HG02852 (cell line): ENCODE data around the gene RSPH9.
"Not testable (repeated sequence)": the region's sequence is repeated elsewhere in the genome, so short reads cannot be mapped to it uniquely, and the experiment has no call there.

Experiments used
- ATAC-seq: cut with Tn5 transposase; IDR thresholded peaks from one replicate; pipeline ENCODE4 v1.9.1; 2021; ENCODE audit warnings: mild to moderate bottlenecking, moderate library complexity; ENCODE audit not compliant: unreplicated experiment

RSPH9 gene

DNA sequence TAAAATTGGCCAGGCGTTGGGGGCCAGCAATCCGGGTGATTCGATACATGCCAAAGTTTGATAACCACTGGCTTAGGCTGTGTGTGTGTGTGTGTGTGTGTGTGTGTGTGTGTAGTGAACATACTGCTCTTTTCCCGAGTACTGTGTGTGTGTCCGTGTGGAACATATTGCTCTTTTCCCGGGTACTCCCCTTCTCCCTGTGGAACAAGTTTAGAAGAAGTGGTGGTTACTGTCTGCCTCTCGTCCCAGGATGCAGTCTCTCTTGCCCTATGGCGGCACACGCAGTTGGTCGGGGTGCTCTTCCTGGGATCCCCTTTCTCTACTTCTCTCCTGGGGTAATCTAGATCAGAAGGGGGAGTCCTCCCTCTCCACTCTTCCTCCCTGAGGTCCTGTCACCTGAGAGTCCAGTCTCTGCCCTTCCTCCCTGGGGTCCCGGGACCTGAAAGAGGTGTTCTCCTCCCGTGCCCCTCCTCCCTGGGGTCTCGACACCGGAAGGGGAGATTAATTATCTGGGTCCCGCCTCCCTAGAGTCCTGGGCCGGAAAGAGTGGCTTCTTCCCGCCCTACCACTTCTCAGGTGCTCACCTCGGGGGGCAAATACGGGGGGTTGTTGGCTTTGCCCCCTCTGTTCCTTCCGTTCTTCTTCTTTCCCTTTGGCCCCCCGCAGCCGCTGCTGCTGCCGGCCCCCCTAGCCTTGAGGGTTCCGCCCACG lies 16.3 kb upstream of the RSPH9 start:
- ATAC-seq: peak; percentile 20

GRCh38 chr6:43629104-43629504 lies 15.7 kb upstream of the RSPH9 start, which contains the start of gene GTPBP2:
TSS of gene GTPBP2 (minus strand) at chr6:43629264. CDS start at chr6:43629162, 102 bp downstream.
- peak; percentile 84 for ATAC-seq

DNA sequence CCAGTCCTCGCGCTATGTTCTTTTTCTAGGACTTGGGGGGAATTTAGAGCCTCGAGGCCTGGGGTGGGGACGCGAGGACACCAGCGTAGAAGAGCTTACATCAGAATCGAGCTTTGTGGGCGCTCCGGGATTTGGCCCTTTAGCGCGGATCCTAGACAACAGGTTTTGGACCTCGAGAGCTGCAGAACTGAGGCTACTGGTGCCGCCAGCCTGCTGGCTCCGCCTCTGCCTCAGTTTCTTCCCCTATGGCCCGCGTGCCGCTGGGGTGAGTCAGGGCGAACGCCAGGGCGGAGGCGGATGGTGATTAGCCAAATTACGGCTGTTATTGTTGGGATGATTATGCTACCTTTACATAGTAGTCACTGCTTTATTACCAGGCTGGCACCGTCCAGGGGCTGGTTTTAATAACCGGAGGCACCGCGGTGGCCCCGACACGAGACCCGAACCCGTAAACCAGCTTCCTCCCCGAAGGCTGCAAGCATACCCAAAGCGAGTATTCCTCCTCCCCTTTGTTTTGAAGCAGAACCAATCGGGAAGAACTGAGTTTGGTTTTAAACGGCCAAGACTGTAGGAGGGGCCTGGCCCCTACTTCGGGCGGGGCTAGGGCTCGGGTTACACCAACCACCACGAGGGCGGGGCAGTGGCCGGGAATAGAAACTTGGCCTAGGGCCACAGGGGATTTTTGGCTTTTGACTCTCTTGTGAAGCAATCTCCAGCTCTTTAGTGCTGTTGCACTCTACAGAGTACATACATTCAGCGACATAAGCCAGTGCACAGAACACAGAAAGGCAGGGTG lies 15.1 kb upstream of the RSPH9 start:
- peak; percentile 63 for ATAC-seq

GRCh38 chr6:43630980-43631619 lies 13.7 kb upstream of the RSPH9 start:
- no peak for ATAC-seq

DNA sequence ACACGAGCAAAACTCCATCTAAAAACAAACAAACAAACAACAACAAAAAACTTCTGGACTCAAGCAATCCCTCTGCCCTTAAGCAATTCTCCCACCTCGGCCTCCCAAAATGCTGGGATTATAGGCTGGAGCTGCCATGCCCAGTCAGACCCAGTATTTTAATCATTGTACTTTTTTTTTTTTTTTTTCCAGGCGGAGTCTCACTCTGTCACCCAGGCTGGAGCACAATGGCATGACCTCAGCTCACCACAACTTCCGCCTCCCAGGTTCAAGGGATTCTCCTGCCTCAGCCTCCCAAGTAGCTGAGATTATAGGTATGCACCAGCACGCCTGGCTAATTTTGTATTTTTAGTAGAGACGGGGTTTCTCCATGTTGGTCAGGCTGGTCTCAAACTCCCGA lies 11.8 kb upstream of the RSPH9 start:
- not testable (repeated sequence) for ATAC-seq

GRCh38 chr6:43634702-43635303 lies 10.0 kb upstream of the RSPH9 start:
- ATAC-seq: no peak

- peak; percentile 91 for ATAC-seq
Observed at GRCh38 chr6:43635387-43636307, 9.2 kb upstream of the RSPH9 start, which contains the start of gene MAD2L1BP. TSS of gene MAD2L1BP (plus strand) at chr6:43635840. CDS start at chr6:43635876, 36 bp downstream.

DNA sequence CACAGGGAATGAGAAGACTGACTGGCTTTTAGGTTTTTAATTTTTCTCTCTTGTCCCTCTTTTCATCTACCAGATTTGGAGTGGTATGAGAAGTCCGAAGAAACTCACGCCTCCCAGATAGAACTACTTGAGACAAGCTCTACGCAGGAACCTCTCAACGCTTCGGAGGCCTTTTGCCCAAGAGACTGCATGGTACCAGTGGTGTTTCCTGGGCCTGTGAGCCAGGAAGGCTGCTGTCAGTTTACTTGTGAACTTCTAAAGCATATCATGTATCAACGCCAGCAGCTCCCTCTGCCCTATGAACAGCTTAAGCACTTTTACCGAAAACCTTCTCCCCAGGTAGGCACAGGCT lies 8.6 kb upstream of the RSPH9 start:
- no peak for ATAC-seq

DNA sequence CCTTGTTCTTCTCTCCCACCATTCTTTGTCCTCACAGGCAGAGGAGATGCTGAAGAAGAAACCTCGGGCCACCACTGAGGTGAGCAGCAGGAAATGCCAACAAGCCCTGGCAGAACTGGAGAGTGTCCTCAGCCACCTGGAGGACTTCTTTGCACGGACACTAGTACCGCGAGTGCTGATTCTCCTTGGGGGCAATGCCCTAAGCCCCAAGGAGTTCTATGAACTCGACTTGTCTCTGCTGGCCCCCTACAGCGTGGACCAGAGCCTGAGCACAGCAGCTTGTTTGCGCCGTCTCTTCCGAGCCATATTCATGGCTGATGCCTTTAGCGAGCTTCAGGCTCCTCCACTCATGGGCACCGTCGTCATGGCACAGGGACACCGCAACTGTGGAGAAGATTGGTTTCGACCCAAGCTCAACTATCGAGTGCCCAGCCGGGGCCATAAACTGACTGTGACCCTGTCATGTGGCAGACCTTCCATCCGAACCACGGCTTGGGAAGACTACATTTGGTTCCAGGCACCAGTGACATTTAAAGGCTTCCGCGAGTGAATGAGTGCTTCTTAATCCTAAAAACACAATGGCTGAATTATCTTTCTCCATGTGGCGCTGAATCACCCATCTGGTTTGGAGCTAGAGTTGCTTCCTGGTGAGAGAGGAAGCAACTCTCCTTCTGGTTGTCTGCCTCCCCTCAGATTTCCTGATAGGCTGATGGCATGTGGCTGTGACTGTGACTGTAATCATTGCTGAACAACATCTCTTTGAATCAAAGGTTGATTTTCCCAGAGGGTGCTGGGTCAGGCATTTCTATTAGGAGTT lies 4.6 kb upstream of the RSPH9 start:
- no peak for ATAC-seq

DNA sequence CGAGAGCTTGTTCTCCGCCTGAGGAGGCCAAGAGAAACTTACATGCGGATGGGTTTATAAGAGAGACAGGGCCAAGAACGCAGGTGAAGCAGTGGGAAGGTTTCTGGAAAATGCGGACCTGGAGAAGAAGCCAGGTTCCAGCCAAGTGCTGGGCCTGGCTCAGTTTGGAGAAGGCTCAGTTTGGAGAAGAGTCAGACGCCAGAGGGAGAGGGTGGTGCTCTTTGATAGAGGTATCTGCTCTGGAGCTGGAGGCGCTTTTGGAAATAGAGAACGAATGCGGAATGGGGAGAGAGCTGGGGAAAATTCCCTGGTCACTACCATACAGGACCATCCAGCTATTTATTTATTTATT lies 753 bp downstream of the RSPH9 start:
- ATAC-seq: no peak

DNA sequence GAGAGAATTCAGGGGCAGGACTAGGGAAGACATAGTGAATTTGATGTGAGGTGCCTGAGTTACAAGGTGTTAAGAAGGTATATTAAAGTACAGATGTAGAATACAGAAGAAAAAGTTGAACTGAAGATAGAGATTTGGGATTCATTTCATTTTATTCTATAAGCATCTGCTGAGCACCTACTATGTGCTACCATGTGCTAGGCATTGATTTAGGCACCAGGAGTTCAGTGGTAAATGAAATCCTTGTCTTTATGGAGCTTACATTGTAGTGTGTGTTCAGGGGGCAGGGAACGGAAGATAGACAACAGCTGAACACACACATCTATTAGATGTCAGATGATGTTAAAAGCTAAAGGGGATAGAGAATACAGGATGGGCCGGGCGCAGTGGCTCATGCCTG lies 2.8 kb downstream of the RSPH9 start:
- no peak for ATAC-seq

DNA sequence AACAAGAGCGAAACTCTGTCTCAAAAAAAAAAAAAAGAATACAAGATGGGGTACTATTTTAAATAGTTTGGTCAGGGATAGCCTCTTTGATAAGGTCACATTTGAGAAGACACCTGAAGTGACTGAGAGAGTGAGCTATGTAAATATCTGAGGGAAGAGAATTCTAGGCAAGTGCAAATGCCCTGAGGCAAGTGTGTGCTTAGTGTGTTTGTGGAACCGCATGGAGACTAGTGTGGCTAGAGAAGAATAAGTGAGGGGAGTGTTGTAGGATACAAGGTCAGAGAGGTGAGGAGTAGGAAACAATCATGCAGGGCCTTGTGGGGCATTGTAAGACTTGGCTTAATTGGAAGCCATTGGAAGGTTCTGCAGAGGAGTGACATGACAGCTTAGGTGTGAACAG lies 3.4 kb downstream of the RSPH9 start:
- ATAC-seq: no peak

- ATAC-seq: not testable (repeated sequence)
Observed at GRCh38 chr6:43652822-43653221, 8.0 kb downstream of the RSPH9 start.

DNA sequence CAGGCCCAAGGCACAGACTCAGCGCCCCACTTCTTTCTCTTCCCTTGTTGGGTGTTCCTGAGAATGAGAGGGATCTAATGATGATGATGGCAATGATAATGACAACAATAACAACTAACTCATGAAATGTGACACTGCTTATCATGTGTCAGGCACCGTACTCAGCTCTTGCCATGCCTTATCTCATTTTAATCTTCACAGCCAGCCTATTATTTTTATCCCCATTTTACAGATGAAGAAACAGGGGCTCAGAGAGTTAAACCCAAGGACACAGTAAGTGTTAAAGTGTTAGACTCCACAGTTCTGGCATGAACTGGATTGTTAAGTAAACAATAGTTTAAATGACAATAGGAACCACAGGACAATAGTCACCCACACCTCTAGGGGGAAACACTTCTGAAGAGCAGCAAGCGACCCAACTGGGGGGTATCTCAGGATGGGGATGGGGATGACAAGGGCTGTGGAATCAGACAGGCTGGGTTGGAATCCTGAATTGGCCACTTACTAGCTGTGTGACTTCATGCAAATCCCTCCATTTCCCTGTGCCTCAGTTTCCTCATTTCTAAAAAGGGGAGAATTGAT lies 12.5 kb downstream of the RSPH9 start:
- ATAC-seq: no peak

GRCh38 chr6:43658161-43658560 lies 13.3 kb downstream of the RSPH9 start:
- no peak for ATAC-seq

DNA sequence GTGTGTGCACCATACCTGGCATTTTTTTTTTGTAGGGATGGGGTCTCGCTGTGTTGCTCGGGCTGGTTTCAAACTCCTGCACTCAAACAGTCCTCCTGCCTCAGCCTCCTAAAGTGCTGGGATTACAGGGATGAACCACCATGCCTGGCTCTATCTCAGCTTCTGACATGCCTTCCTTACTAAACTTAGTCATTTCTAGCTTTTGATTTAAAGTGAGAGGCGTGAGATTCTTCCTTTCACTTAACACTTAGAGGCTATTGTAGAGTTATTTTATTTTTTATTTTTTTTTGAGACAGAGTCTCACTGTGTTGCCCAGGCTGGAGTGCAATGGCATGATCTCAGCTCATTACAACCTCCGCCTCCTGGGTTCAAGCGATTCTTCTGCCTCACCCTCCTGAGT lies 18.1 kb downstream of the RSPH9 start:
- not testable (repeated sequence) for ATAC-seq

- ATAC-seq: no peak
Observed at GRCh38 chr6:43665376-43665775, 20.5 kb downstream of the RSPH9 start.

DNA sequence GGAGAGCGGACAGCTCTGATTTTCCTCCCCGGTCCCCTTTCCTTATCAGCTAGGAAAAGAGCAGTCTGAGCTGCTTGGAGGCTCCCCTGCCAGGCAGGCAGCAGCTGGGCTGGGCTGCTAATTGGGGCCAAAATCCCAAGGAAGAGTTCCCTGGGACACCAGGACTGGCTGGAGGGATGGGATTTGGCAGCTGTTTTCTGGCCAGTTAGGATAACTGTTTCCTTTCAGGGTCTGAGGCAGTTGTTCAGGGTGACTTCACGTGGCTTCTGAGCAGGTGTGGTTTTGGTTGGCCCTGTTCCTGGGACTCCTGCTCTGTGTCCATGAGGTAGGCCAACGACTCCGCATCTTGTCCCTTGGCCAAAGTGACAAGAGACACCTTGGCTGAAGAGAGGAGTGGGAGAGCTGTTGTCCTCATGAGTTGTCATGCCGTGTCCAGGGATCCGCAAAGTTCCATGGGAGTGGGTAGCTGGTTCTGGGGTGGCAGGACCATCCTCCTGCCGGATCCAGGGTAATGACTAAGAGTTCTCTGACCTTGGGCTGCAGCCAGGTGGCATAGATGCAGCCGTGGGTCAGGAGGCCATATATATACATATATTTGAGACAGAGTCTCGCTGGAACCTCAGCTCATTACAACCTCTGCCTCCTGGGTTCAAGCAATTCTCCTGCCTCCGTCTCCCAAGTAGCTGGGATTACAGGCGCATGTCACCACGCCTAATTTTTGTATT lies 21.5 kb downstream of the RSPH9 start:
- no peak for ATAC-seq
